Inflammatory macrophage treated with lipopolysaccharide for 1 hour (primary cell): ENCODE results near the gene ZNF488.

Experiments
- DNase-seq, 2 donors: peaks; one replicate each; pipeline ENCODE4 v3.0.0-alpha.2; 2020 to 2022

The ZNF488 gene

DNA sequence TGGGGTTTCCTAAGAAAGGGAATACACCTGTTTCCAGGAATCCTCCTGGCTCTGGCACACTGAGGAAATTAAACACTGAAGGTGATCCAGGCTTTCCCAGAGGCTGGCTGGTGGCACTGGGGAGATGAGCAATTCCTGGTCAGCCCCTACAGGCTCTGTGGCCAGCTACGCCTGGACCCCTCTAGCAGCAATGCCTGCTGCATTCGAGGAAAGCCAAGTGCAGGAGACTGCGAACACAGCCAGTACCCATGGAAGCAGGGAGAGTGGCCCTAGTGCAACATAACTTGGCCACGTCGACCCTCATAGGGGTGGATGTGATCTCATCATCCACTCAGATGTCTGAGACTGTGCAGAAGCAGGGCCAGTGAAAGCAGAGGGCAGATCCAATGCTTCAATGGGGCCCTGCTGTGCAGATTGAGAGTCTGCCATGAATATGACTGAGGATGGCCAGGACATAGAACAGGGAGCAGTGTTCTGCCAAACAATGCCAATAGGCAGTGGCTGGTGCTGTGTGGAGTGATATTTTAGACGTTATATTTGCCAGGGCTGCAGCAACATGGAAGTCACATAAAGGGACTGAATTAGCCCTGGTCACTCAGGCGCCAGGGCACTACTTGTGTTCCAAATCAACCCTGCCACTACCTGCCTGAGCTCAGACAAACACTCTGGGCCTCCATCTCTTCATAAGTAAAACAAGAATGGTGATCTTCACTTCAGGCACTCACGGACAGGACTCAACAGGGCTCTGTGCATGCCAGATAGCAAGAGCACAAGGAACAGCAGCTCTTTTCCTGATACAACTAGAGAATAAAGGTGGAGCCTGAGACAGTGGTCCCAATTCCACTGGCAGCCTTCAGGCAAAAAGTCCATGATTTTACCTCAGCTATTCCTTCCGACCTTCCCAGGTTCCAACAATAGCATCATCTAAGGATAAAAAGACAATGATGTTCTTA, 2.4 kb downstream of the ZNF488 start:
- no peak for DNase-seq

GRCh38 chr10:47381103-47381395, 3.0 kb downstream of the ZNF488 start:
- DNase-seq = no peak

- no peak for DNase-seq
These were observed 3.6 kb downstream of the ZNF488 start for GRCh38 chr10:47380341-47381102.

GRCh38 chr10:47379901-47380300, 4.2 kb downstream of the ZNF488 start:
- DNase-seq = no peak

DNA sequence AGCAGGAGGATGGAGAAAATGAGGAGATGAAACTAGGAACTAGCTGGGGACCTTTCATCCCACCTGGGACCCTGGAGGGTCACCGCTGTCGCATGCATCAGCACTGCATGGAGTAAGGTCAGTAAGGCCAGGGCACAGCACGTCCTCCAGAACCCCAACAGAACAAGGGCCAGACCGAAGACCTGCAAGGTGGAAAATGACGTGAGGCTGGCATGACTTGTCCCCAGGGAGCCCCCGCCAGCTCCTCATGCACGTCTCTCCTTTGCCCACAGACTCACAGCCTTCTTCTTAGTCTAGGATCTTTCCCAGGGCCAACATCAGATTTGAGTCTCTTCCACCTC, 4.7 kb downstream of the ZNF488 start:
- DNase-seq = no peak

DNA sequence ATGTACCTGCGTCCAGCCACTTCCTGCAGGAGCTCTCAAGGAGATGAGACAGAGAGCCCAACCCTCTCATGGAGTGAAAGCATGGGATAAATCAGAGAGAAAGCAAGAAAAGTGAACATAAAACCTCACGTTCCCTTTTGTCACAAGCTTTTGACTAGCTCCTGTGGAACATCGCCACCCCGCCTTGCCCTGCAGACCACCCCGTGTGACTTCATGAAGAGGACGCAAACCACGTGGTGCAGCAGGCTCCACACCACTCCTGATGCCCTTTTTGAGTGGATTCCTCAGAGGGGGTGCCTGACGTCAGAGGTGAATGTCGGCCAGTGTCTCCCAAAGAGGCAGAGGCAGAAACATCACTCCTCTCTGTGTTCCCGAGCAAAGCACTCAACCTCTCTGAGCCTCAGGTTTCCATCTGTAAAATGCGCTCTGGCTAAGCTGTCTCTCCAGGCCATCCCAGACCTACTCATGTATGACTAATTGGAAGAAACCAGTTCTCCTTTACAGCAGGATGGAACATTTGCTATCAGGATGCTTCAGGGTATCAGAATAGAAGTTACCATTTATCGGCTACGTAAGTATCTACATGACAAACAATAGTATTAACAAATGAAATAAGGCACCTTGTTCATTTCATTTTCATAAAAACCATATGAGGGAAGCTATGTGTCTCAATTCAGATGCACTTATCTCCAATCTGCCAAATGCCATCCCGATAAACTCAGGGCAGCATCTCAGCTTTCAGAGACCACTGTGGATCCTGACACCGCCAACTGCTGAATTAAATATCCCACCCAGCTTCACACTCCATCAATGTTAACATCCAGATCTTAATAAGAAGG, 5.3 kb downstream of the ZNF488 start:
- DNase-seq = no peak

- DNase-seq = no peak
These were observed 5.9 kb downstream of the ZNF488 start for GRCh38 chr10:47378183-47378510.

GRCh38 chr10:47376522-47377220, 7.4 kb downstream of the ZNF488 start:
- no peak for DNase-seq

GRCh38 chr10:47374611-47375536, 9.2 kb downstream of the ZNF488 start:
- DNase-seq = no peak

GRCh38 chr10:47372726-47373125, 11.4 kb downstream of the ZNF488 start:
- no peak for DNase-seq

DNA sequence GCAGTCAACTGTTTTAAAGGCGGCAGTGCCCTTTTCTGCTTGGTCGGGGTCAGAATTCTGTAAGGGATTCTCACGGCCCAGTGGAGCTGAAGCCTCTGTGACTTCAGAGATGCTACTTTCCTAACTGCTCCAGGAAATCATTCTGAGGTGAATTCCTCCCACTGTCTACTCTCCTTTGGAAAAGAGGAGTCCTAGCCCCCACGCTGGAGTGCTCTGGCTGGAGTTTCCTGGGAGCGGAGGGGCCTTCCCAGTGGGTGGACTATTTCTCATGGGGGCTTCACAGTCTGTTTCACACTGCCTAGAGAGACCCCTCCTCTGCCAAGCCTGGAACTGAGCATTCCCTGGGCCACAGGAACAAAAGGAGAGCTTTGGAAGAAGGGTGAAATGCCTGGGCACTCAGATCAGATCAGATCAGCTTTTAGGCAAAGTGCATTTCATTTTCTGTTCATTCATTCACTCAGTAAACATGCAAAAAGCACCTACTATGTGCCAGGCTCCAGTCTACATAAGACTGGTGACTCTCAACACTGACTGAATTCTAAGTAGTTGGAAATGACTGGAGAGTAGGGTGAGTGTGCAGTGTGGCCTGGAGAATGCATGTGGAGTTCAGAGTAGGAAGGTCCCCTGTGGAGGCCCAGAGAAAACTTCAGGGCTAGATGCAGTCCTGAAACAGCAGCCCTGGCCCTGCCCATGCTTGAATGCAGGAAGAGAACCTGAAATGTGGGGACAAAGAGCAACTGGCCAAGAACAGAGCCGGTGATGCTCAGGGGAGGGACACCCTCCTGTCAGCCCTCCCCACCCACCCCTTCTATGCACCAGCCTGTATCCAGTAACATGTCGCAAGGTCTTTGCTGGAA, 12.2 kb downstream of the ZNF488 start:
- DNase-seq = no peak

- DNase-seq = no peak
These were observed 13.2 kb downstream of the ZNF488 start for GRCh38 chr10:47370878-47371277.

DNA sequence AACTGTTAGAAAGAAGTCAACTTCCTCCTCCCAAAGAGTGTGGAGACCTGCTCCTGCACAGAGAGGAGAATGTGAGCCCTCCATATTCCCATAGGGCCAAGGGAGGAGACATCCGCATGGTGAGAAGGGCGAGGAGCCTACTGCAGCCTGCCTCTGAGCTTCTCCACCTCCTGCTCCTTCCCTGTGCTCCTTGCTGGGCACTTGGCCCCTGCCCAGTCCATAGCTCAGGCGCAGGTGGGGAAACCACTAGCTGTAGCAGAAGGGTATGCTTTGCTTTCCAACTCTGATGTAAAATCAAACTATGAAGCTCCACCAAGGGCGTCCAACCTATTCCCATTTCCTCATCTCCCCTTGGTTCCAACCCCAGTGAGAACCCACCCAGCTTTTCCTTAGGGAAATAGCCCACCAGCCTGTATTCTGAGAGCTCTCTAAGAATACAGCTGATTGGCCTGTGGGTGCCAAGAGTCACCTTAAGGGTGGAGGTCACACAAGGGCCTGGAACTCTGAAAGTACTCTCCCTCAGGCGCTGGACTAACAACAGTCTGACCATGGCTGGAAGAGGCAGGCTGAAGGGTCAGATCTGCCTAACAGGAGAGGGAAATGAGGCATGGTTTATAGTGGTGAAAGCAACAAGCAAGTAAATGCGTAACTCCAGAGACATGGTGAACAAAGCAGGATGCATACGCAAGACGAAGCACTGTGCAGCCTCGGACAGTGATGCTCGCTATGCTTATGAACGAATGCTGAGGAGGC, 13.9 kb downstream of the ZNF488 start:
- DNase-seq = no peak

DNA sequence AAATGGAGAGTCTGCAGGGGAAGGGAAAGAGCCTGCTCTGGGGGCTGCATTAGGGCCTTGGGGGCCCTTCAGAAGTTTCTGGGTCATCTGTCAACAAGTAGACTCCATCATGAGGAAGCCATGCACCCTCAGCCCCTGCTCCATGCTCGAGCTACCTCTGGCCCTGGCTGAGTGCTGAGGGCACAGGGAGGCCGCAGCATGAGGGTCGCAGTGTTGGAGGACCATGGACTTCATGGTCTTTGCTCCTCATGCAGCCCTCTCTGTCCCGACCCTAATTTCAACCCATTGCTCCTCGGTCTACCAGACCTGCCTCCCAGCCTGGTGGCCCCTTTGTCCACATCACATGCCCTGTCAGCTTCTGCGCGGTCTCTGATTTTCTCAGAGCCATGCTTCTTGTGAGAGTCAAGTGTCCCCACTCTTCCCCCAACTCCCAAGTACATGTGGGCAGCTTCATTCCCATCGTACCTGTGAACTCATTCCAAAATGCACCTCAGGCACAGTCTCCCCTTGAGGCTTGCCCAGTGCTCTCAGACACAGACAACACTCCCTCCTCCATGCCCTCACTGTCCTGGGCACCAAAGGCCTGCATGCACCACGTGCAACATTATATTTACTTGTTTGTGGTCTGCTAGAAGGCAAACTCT, 14.7 kb downstream of the ZNF488 start:
- DNase-seq = no peak

DNA sequence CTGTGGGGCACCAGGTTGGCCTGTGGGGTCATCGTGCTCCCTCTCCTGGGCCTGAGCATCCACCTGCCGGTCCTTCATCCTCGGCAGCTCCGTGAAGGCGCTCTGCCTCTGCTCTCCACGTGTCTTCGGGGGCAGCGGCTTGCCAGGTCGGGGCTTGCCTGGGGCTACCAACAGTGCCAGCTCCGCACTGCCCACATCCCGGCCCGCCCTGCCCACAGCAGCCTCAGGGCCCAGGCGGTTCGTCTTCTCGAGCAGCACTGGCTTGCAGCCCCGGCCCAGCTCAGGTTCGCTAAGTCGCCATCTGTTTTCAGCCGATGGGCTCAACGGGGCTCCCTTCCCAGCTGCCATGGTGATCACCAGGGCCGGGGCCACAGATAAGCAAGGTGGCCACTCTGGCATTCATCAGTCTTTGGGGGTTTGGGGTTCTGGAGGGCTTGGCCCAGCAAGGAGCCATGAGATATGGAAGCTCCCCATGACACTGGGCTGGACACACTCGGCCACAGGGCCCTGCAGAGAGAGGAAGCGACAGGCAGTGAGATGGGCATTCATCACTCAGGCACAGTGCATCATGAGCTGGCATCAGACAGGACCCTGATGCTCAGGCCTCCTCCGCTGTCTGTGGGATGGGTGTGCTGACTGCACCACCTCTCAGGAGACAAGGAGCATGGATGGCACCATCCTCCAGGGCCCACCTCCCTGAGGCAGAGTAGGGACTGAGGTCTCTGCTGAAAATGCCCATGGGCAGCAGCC, 15.5 kb downstream of the ZNF488 start:
- no peak for DNase-seq

GRCh38 chr10:47367646-47368045, 16.4 kb downstream of the ZNF488 start:
- no peak for DNase-seq

- no peak for DNase-seq
These were observed 17.2 kb downstream of the ZNF488 start for GRCh38 chr10:47366731-47367460.

DNA sequence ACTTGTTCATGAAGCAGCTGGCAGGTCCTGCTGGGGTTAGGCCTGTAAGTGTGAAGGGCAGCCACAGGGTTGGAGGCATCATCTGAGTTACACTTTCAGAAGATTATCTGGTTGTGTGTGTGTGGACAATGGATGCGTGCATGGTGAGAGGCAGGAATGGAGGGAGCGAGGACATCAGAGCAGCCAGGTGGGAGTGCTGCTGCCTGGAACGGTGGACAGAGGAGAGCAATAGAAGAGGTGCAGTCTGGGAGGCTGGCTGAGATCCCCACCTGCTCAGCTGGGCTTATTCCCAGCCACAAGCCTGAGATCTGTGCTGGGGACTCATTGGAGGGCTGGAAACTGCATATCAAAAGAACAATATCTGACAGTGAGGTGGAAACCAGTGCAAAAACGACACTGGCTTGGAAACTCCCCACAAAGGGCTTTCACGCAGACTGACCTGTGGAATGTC, 17.9 kb downstream of the ZNF488 start:
- no peak for DNase-seq
